GM19240 (cell line): ENCODE data around the gene SIRT6.
"Not testable (repeated sequence)": the region's sequence is repeated elsewhere in the genome, so short reads cannot be mapped to it uniquely, and the experiment has no call there.

ENCODE experiments used
- DNase-seq: peaks from one replicate; pipeline ENCODE4 v3.0.0; 2011; ENCODE audit warnings: low spot score; ENCODE audit not compliant: insufficient read length

Gene SIRT6

DNA sequence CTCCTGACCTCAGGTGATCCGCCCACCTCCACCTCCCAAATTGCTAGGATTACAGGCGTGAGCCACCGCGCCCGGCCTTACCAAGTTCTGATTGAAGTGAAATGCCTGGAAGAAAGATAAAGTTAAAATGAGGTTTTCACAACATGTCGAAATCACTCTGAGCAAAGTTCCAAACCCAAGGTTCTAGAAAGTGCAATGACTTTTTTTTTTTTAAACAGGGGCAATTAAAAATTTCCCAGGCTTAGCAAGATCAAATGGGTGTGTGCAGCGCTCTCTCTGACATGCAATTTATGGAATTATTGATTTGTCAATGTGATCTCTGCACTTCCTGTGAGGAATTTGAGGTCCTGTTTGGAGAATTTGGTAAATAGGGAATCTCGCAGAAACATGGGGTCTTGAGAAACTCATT lies 45.7 kb downstream of the SIRT6 start:
- DNase-seq = no peak

DNA sequence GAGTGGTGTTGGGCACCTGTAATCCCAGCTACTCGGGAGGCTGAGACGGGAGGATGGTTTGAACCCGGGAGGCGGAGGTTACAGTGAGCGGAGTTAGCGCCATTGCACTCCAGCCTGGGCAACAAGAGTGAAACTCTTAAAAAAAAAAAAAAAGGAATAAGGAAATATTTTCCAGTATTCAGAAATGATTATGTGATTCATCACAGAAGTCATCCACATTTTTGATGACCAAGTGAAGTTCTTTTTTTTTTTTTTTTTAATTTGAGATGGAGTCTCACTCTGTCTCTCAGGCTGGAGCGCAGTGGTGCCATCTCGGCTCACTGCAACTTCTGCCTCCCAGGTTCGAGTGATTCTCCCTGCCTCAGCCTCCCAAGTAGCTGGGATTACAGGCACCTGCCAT lies 47.0 kb downstream of the SIRT6 start:
- not testable (repeated sequence) for DNase-seq

DNA sequence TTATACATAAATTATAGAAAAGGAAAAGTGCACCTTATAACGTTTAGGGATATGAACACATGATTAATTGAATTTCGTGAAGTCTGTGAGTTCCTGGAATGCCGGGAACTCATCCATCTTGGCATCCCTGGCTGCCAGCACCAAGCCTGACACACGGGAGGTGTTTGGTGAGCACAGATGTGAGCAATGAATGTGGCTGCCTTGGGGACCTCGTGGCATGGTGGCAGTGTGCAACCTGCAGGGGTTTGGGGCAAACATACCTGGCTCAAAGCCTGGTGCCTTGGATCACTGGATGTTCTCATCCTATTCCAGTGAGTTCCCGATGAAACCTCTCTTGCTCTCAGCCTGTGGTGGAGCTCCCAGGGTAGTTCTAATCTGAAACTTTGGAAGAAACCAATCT lies 48.0 kb downstream of the SIRT6 start:
- DNase-seq = no peak

DNA sequence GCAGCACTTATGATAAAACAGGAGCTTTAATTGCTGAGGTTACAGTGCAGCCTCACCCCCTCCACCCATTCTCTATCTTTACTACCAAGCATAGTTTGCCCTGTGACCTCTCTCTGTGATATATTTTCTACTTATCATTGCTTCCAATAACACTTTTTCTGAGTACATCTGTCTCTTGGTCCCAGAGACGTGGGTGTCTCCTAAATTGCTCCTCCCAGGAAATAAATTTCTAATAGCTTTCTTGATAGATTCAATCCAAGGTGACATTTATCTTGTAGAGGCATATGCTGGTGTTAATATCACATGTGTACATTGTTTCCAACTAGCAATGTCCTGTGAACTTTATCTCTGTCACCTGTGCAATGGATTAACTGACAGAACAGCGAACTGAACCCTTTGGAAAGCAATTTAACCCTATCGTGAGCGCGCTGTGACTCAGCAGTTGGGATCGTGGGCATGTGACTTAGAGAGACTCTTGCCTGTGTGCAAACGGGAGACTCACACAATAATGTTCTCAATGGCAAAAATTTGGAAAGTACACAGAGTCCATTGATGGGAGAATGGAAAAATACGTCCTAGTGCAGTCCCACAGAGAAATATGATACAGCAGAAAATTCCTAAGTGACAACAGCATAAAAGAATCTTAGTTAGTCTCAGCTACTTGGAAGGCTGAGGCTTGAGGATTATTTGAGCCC lies 51.5 kb downstream of the SIRT6 start:
- DNase-seq = no peak

DNA sequence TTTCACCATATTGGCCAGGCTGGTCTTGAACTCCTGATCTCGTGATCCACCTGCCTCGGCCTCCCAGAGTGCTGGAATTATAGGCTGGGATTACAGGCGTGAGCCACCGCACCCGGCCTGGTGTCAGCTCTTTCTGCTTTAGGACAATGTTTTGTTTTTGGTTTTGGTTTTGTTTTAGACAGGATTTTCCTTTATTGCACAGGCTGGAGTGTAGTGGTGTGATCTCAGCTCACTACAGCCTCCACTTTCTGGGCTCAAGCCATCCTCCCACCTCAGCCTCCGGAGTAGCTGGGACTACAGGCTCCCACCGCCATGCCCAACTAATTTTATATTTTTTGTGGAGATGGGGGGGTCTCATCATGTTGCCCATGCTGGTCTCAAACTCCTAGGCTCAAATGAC lies 53.3 kb downstream of the SIRT6 start:
- DNase-seq = not testable (repeated sequence)

DNA sequence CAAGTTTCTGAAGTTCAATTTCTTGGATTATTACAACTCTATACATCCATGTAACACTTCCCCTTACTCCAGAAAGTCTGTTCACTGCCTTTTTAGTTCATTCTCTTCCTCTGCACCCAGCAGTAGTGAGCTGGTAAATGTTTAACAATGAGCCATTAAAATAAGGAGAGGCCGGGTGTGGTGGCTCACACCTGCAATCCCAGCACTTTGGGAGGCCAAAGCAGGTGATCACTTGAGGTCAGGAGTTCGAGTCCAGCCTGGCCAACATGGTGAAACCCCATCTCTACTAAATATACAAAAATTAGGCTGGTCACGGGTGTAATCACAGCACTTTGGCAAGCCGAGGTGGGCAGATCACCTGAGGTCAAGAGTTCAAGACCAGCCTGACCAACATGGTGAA lies 55.0 kb downstream of the SIRT6 start:
- DNase-seq = not testable (repeated sequence)

DNA sequence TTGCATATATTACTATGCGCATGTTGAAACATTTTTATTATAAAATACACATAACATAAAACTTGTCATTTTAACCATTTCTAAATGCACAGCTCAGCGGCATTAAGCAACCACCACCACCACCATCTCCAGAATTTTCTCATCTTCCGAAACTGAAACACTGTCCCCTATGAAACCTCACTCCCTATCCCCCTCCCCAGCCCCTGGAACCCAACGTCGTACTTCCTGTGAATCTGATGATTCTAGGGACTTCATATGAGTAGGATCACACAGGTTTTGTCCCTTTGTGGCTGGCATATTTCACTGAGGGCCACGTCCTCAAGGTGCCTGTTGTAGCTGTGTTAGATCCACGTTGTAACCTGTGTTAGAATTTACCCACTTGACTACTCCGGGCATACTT lies 57.7 kb downstream of the SIRT6 start:
- DNase-seq = no peak
